SK-MEL-5 (cell line): Measurements from ENCODE around the gene TASP1. TPM values are rescaled to one million over a fixed set of nuclear protein-coding genes. Genes with fewer than 3 reads are reported as not detected.
"Not testable (repeated sequence)": the region's sequence is repeated elsewhere in the genome, so short reads cannot be mapped to it uniquely, and the experiment has no call there.

Experiments used
- DNase-seq: peaks from one replicate; pipeline ENCODE4 v3.0.0-alpha.2; 2016; ENCODE audit warnings: low read depth, low spot score
- in situ Hi-C: cut with HindIII; loops from 2 replicates; pipeline ENCODE4 v1.10.0; 2016; ENCODE audit warnings: low sequenced_read_pairs, high pct_unique_total_duplicates, low pct_unique_long_range_greater_than_20kb
- total RNA-seq: library from RNA; depleted of rRNA; stranded (reverse); fragments of >200 nt; shearing (Covaris generic); gene quantifications from 2 replicates; pipeline ENCODE4 v1.2.3, GENCODE V29; 2014

The TASP1 gene
- total RNA-seq, 1 experiment from 2014 or later = 11.1 TPM

GRCh38 chr20:13400453-13400852, 238.3 kb downstream of the TASP1 start:
- DNase-seq = no peak
- in situ Hi-C loops = no loop called here

GRCh38 chr20:13397300-13397724, 241.4 kb downstream of the TASP1 start:
- in situ Hi-C loops = no loop called here
- DNase-seq = no peak

GRCh38 chr20:13396826-13397225, 241.9 kb downstream of the TASP1 start:
- in situ Hi-C loops = no loop called here
- no peak for DNase-seq

GRCh38 chr20:13396022-13396421, 242.7 kb downstream of the TASP1 start:
- in situ Hi-C loops = no loop called here
- DNase-seq = no peak

- DNase-seq = no peak
- in situ Hi-C loops = no loop called here
Observed at GRCh38 chr20:13395232-13395631, 243.5 kb downstream of the TASP1 start.

GRCh38 chr20:13392391-13392790, 246.3 kb downstream of the TASP1 start:
- DNase-seq = no peak
- in situ Hi-C loops = no loop called here

- no peak for DNase-seq
- in situ Hi-C loops = no loop called here
Observed at GRCh38 chr20:13389115-13389514, 249.6 kb downstream of the TASP1 start.

- in situ Hi-C loops = no loop called here
- no peak for DNase-seq
Observed at GRCh38 chr20:13384132-13384531, 254.6 kb downstream of the TASP1 start.

GRCh38 chr20:13382786-13383185, 255.9 kb downstream of the TASP1 start:
- in situ Hi-C loops = no loop called here
- no peak for DNase-seq

- in situ Hi-C loops, DNase-seq: not testable (repeated sequence)
Observed at GRCh38 chr20:13380497-13381229, 258.1 kb downstream of the TASP1 start.

GRCh38 chr20:13373400-13373799, 265.3 kb downstream of the TASP1 start:
- DNase-seq = no peak
- in situ Hi-C loops = no loop called here

GRCh38 chr20:13364278-13365170, 274.2 kb downstream of the TASP1 start:
- no peak for DNase-seq
- in situ Hi-C loops = no loop called here

GRCh38 chr20:13363473-13363872, 275.3 kb downstream of the TASP1 start:
- in situ Hi-C loops = no loop called here
- no peak for DNase-seq

- in situ Hi-C loops = not testable (repeated sequence)
Observed at GRCh38 chr20:13362165-13362564, 276.6 kb downstream of the TASP1 start.

GRCh38 chr20:13358936-13359335, 279.8 kb downstream of the TASP1 start:
- in situ Hi-C loops, DNase-seq: not testable (repeated sequence)

More at GRCh38 chr20:13362165-13362564, 276.6 kb downstream of the TASP1 start:
- not testable (repeated sequence) for DNase-seq

- DNase-seq, in situ Hi-C loops: not testable (repeated sequence)
Observed at GRCh38 chr20:13357782-13358181, 280.9 kb downstream of the TASP1 start.

- in situ Hi-C loops = no loop called here
- DNase-seq = no peak
Observed at GRCh38 chr20:13356591-13356990, 282.1 kb downstream of the TASP1 start.

- in situ Hi-C loops = no loop called here
Observed at GRCh38 chr20:13355941-13356486, 282.7 kb downstream of the TASP1 start.

More at GRCh38 chr20:13355941-13356486, 282.7 kb downstream of the TASP1 start:
- peak; percentile 50 for DNase-seq
